ENCODE data around the gene TGM6.

TGM6 gene

GRCh38 chr20:2332711-2333110 is 48.0 kb upstream of the TGM6 start:
- TF ChIP-seq, protein P1, sequence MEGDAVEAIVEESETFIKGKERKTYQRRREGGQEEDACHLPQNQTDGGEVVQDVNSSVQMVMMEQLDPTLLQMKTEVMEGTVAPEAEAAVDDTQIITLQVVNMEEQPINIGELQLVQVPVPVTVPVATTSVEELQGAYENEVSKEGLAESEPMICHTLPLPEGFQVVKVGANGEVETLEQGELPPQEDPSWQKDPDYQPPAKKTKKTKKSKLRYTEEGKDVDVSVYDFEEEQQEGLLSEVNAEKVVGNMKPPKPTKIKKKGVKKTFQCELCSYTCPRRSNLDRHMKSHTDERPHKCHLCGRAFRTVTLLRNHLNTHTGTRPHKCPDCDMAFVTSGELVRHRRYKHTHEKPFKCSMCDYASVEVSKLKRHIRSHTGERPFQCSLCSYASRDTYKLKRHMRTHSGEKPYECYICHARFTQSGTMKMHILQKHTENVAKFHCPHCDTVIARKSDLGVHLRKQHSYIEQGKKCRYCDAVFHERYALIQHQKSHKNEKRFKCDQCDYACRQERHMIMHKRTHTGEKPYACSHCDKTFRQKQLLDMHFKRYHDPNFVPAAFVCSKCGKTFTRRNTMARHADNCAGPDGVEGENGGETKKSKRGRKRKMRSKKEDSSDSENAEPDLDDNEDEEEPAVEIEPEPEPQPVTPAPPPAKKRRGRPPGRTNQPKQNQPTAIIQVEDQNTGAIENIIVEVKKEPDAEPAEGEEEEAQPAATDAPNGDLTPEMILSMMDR (IDR thresholded peaks at IDR 0.05; ENCODE audit: insufficient read depth, low read length) = no peak
- TF ChIP-seq GABPA (IDR thresholded peaks at IDR 0.05; ENCODE audit: low read depth) (no peak), REST (IDR thresholded peaks at IDR 0.05; ENCODE audit: insufficient replicate concordance, low read depth) (no peak), POLR2AphosphoS5 (IDR thresholded peaks at IDR 0.05; ENCODE audit: low read depth) (no peak), SPI1 (IDR thresholded peaks at IDR 0.05; ENCODE audit: borderline replicate concordance, low read depth) (no peak)
- Histone ChIP-seq H3K27me3 (ENCODE audit: insufficient read depth, poor library complexity, severe bottlenecking) (no peaks in the 10 kb centered on the region), H3K27ac (replicated peaks) (no peak overlapping the region), H3K4me3 (replicated peaks; ENCODE audit: insufficient read depth, low read length) (no peak overlapping the region)
- DNase-seq (ENCODE audit: low read depth in 1 of 2, low spot score in 1 of 2) = no peak

- Histone ChIP-seq H3K27me3 (ENCODE audit: insufficient read depth, poor library complexity, severe bottlenecking) (no peaks in the 10 kb centered on the region), H3K4me3 (replicated peaks; ENCODE audit: insufficient read depth, low read length) (no peak overlapping the region), H3K27ac (replicated peaks) (no peak overlapping the region)
- no peak for DNase-seq (ENCODE audit: low read depth in 1 of 2, low spot score in 1 of 2)
- TF ChIP-seq POLR2AphosphoS5 (IDR thresholded peaks at IDR 0.05; ENCODE audit: low read depth) (no peak), SPI1 (IDR thresholded peaks at IDR 0.05; ENCODE audit: borderline replicate concordance, low read depth) (no peak), REST (IDR thresholded peaks at IDR 0.05; ENCODE audit: insufficient replicate concordance, low read depth) (no peak), GABPA (IDR thresholded peaks at IDR 0.05; ENCODE audit: low read depth) (no peak)
- TF ChIP-seq, protein P1 (IDR thresholded peaks at IDR 0.05; ENCODE audit: insufficient read depth, low read length) = no peak
Measured at GRCh38 chr20:2333821-2334220, 46.9 kb upstream of the TGM6 start.

- TF ChIP-seq, protein P1 (IDR thresholded peaks at IDR 0.05; ENCODE audit: insufficient read depth, low read length) = no peak
- no peak for TF ChIP-seq GABPA (IDR thresholded peaks at IDR 0.05; ENCODE audit: low read depth)
- no peak for TF ChIP-seq SPI1 (IDR thresholded peaks at IDR 0.05; ENCODE audit: borderline replicate concordance, low read depth)
- no peak for TF ChIP-seq POLR2AphosphoS5 (IDR thresholded peaks at IDR 0.05; ENCODE audit: low read depth)
- no peak for TF ChIP-seq REST (IDR thresholded peaks at IDR 0.05; ENCODE audit: insufficient replicate concordance, low read depth)
- Histone ChIP-seq H3K27me3 (ENCODE audit: insufficient read depth, poor library complexity, severe bottlenecking) (no peaks in the 10 kb centered on the region), H3K27ac (replicated peaks) (no peak overlapping the region), H3K4me3 (replicated peaks; ENCODE audit: insufficient read depth, low read length) (no peak overlapping the region)
- no peak for DNase-seq (ENCODE audit: low read depth in 1 of 2, low spot score in 1 of 2)
Measured at GRCh38 chr20:2335096-2335870, 45.4 kb upstream of the TGM6 start.

Measured in HL-60 (cell line).